Liver (tissue), 9 donors: ENCODE results near the gene CCDC186. TPM values are rescaled to one million over a fixed set of nuclear protein-coding genes. Genes with fewer than 3 reads are reported as not detected.

Experiments
- DNase-seq: peaks from one replicate; pipeline ENCODE4 v3.0.0-alpha.2; 2017; ENCODE audit warnings: low spot score
- H3K27ac ChIP-seq, 2 donors: one replicate each; pipeline ENCODE4 v1.7.0; 2013; ENCODE audit warnings: inconsistent platforms in 2 of 2, low read length in 2 of 2, control low read depth in 1 of 2, low read depth in 1 of 2, mild to moderate bottlenecking in 1 of 2
- H3K27me3 ChIP-seq, 4 donors: one replicate each; pipeline versions ENCODE4 v1.6.1 to v1.7.0; 2013; ENCODE audit warnings: low read length in 3 of 4, inconsistent platforms in 1 of 4, mild to moderate bottlenecking in 1 of 4, moderate library complexity in 1 of 4; ENCODE audit not compliant: control insufficient read depth in 4 of 4, insufficient read depth in 4 of 4
- H3K36me3 ChIP-seq, 4 donors: one replicate each; pipeline versions ENCODE4 v1.6.1 to v1.7.0; 2013; ENCODE audit warnings: low read length in 3 of 4, mild to moderate bottlenecking in 3 of 4, low read depth in 1 of 4, moderate library complexity in 1 of 4; ENCODE audit not compliant: control insufficient read depth in 4 of 4, insufficient read depth in 3 of 4
- H3K4me1 ChIP-seq, 4 donors: one replicate each; pipeline versions ENCODE4 v1.6.1 to v1.7.0; 2013; ENCODE audit warnings: low read length in 3 of 4, mild to moderate bottlenecking in 3 of 4, moderate library complexity in 1 of 4; ENCODE audit not compliant: control insufficient read depth in 4 of 4, insufficient read depth in 4 of 4
- H3K4me3 ChIP-seq, 3 donors: one replicate each; pipeline versions ENCODE4 v1.6.1 to v1.7.0; 2013; ENCODE audit warnings: low read length in 3 of 3, control low read depth in 1 of 3, low read depth in 1 of 3, mild to moderate bottlenecking in 1 of 3
- H3K9ac ChIP-seq, 2 donors: one replicate each; pipeline ENCODE4 v1.7.0; 2013; ENCODE audit warnings: low read length in 2 of 2, mild to moderate bottlenecking in 2 of 2, moderate library complexity in 2 of 2, control low read depth in 1 of 2, low read depth in 1 of 2
- H3K9me3 ChIP-seq, 4 donors: one replicate each; pipeline versions ENCODE4 v1.6.1 to v1.7.0; 2013; ENCODE audit warnings: low read length in 3 of 4; ENCODE audit not compliant: control insufficient read depth in 4 of 4
- ATF3 ChIP-seq: IDR thresholded peaks from 2 replicates; pipeline ENCODE4 v1.6.1; 2016; ENCODE audit warnings: antibody characterized with exemption
- CTCF ChIP-seq: fragments of 150-350 bp; IDR thresholded peaks from 2 replicates; pipeline ENCODE4 v1.5.1; 2017; ENCODE audit warnings: improper control_type of control experiment, low read depth, low read length; ENCODE audit not compliant: missing input control
- EGR1 ChIP-seq, 2 donors: IDR thresholded peaks; 2 replicates each; pipeline ENCODE4 v1.6.1; 2016 to 2018; ENCODE audit warnings: antibody characterized with exemption in 2 of 2, low read depth in 2 of 2
- FOXA1 ChIP-seq: IDR thresholded peaks from 2 replicates; pipeline ENCODE4 v1.6.1; 2016; ENCODE audit warnings: antibody characterized with exemption
- FOXA2 ChIP-seq: IDR thresholded peaks from 2 replicates; pipeline ENCODE4 v1.6.1; 2016; ENCODE audit warnings: antibody characterized with exemption
- GABPA ChIP-seq, 2 donors: IDR thresholded peaks in 1 of 2; conservative IDR thresholded peaks in 1 of 2; 2 replicates each; pipeline ENCODE4 v1.6.1; 2016; ENCODE audit warnings: antibody characterized with exemption in 2 of 2, mild to moderate bottlenecking in 1 of 2, moderate library complexity in 1 of 2
- HNF4A ChIP-seq, 2 donors: conservative IDR thresholded peaks; 2 replicates each; pipeline ENCODE4 v1.6.1; 2016; ENCODE audit warnings: antibody characterized with exemption in 2 of 2, mild to moderate bottlenecking in 2 of 2
- HNF4G ChIP-seq: IDR thresholded peaks from 2 replicates; pipeline ENCODE4 v1.6.1; 2016; ENCODE audit warnings: antibody characterized with exemption
- JUND ChIP-seq, 2 donors: IDR thresholded peaks; 2 replicates each; pipeline ENCODE4 v1.6.1; 2016; ENCODE audit warnings: antibody characterized with exemption in 2 of 2
- MAX ChIP-seq: IDR thresholded peaks from 2 replicates; pipeline ENCODE4 v1.6.1; 2016; ENCODE audit warnings: antibody characterized with exemption
- NR2F2 ChIP-seq: IDR thresholded peaks from 2 replicates; pipeline ENCODE4 v1.6.1; 2016; ENCODE audit warnings: antibody characterized with exemption
- RAD21 ChIP-seq, 2 donors: IDR thresholded peaks; 2 replicates each; pipeline ENCODE4 v1.6.1; 2016; ENCODE audit warnings: antibody characterized with exemption in 2 of 2, mild to moderate bottlenecking in 2 of 2
- RXRA ChIP-seq, 2 donors: IDR thresholded peaks; 2 replicates each; pipeline ENCODE4 v1.6.1; 2017 to 2018; ENCODE audit warnings: antibody characterized with exemption in 2 of 2, mild to moderate bottlenecking in 1 of 2
- SP1 ChIP-seq: IDR thresholded peaks from 2 replicates; pipeline ENCODE4 v1.6.1; 2018; ENCODE audit warnings: antibody characterized with exemption, mild to moderate bottlenecking
- TAF1 ChIP-seq: conservative IDR thresholded peaks from 2 replicates; pipeline ENCODE4 v1.6.1; 2016; ENCODE audit warnings: antibody characterized with exemption, mild to moderate bottlenecking
- YY1 ChIP-seq: IDR thresholded peaks from 2 replicates; pipeline ENCODE4 v1.6.1; 2016; ENCODE audit warnings: antibody characterized with exemption, mild to moderate bottlenecking
- whole genome bisulfite sequencing: extraction: QIAGEN DNeasy Blood & Tissue Kit; methylation state at CpG from one replicate; pipeline ENCODE4 v1.1.7; 2013; 5-methylcytosine and 5-hydroxymethylcytosine counted together
- polyA plus RNA-seq, 2 donors: library from polyadenylated mRNA; stranded (reverse) in 1 of 2; unstranded in 1 of 2; fragments of 200-250 nt in 1 of 2; fragments of >200 nt in 1 of 2; fragmentation: Nextera tagmentation in 1 of 2; extraction: Ambion mirVana in 1 of 2; gene quantifications; one replicate each; pipeline versions ENCODE4 v1.2.1 to v1.2.3, GENCODE V29; 2013 to 2015
- total RNA-seq, 2 donors: library from RNA; depleted of rRNA; stranded (reverse); fragments of >200 nt; gene quantifications; one replicate each; pipeline ENCODE4 v1.2.3, GENCODE V29; 2014
- TF ChIP-seq, protein P1 (sequence below): IDR thresholded peaks from 2 replicates; pipeline ENCODE4 v1.6.1; 2016; ENCODE audit warnings: antibody characterized with exemption
- donor health status: healthy.
- donor health status: healthy.
- donor health status: healthy.
- donor health status: healthy.
- donor health status: healthy.

CCDC186 gene
- total and polyA plus RNA-seq, 4 donors = 1.9 to 11.6 (median 6.1) TPM

DNA sequence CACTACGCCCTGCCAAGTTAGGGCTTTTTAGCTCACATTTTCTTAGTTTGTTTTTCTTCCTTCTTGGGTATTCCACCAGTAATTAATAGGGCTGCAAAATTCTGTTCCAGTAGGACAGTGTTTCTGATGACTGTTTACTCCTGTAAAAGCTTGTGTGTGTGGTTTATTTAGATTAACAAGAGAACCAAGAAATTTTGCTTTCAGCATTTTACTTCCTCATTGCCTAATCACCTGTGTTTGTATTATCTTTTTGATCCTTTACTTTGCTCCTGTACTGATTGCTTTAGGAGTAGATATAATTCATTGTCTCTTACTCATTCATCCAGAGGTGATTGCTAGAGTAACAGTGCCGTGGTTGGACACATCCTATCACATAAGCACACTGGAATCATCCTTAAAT is 32.9 kb upstream of the CCDC186 start:
- H3K27ac ChIP-seq = no peak overlapping the region
- H3K27me3 ChIP-seq = no peaks in the 10 kb centered on the region
- TF ChIP-seq TAF1 (no peak), CTCF (no peak), RXRA (IDR thresholded peaks at IDR 0.05) (no peak), FOXA2 (no peak), HNF4G (no peak), MAX (no peak), EGR1 (IDR thresholded peaks at IDR 0.05; ENCODE audit: low read depth in 2 of 2) (no peak), YY1 (no peak), SP1 (no peak), HNF4A (conservative IDR thresholded peaks at IDR 0.05) (no peak), ATF3 (no peak), JUND (IDR thresholded peaks at IDR 0.05) (no peak), RAD21 (IDR thresholded peaks at IDR 0.05) (no peak), GABPA (IDR thresholded peaks at IDR 0.05 in 1 of 2, conservative IDR thresholded peaks at IDR 0.05 in 1 of 2) (no peak)
- TF ChIP-seq, protein P1, sequence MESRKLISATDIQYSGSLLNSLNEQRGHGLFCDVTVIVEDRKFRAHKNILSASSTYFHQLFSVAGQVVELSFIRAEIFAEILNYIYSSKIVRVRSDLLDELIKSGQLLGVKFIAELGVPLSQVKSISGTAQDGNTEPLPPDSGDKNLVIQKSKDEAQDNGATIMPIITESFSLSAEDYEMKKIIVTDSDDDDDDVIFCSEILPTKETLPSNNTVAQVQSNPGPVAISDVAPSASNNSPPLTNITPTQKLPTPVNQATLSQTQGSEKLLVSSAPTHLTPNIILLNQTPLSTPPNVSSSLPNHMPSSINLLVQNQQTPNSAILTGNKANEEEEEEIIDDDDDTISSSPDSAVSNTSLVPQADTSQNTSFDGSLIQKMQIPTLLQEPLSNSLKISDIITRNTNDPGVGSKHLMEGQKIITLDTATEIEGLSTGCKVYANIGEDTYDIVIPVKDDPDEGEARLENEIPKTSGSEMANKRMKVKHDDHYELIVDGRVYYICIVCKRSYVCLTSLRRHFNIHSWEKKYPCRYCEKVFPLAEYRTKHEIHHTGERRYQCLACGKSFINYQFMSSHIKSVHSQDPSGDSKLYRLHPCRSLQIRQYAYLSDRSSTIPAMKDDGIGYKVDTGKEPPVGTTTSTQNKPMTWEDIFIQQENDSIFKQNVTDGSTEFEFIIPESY = no peak
- no peaks in the 10 kb centered on the region for H3K9me3 ChIP-seq
- H3K9ac ChIP-seq = no peak overlapping the region
- 57% methylated on average over 2 of the region's 2 CpGs for WGBS
- no peak for DNase-seq
- no peak overlapping the region for H3K4me3 ChIP-seq
- no peaks in the 10 kb centered on the region for H3K4me1 ChIP-seq
- H3K36me3 ChIP-seq = no peaks in the 10 kb centered on the region

GRCh38 chr10:114202812-114203211 is 28.8 kb upstream of the CCDC186 start:
- H3K4me3 ChIP-seq = no peak overlapping the region
- TF ChIP-seq NR2F2 (no peak), JUND (IDR thresholded peaks at IDR 0.05) (no peak), RAD21 (IDR thresholded peaks at IDR 0.05) (no peak), TAF1 (no peak), MAX (no peak), HNF4G (no peak), RXRA (IDR thresholded peaks at IDR 0.05) (no peak), EGR1 (IDR thresholded peaks at IDR 0.05; ENCODE audit: low read depth in 2 of 2) (no peak), CTCF (no peak), FOXA1 (no peak)
- TF ChIP-seq, protein P1 = no peak
- H3K9ac ChIP-seq = no peak overlapping the region
- no peaks in the 10 kb centered on the region for H3K27me3 ChIP-seq
- H3K27ac ChIP-seq = no peak overlapping the region
- H3K4me1 ChIP-seq = no peaks in the 10 kb centered on the region
- 83% methylated on average over 3 of the region's 3 CpGs for WGBS
- no peak for DNase-seq
- no peaks in the 10 kb centered on the region for H3K9me3 ChIP-seq
- H3K36me3 ChIP-seq = no peaks in the 10 kb centered on the region
